ENCODE results near the gene GHRH. TPM values are rescaled to one million over a fixed set of nuclear protein-coding genes. Genes with fewer than 3 reads are reported as not detected.

Gene GHRH
- total and polyA plus RNA-seq, 11 donors = not detected

- peak in 3 of 4 donors; percentile 60 to 67 (median 67) for ATAC-seq
- intact Hi-C loops (cut with DNase I) = no loop called here
- Histone ChIP-seq H3K4me1 (peaks cover 0 to 49% (median 24%) of the 10 kb centered on the region in 12 donors), H3K27ac (peak overlapping the region in 6 of 12 donors; percentile 3 to 77 (median 46)), H3K36me3 (peaks cover 7 to 100% (median 91%) of the 10 kb centered on the region in 9 donors), H3K27me3 (no peaks in the 10 kb centered on the region), H3K4me3 (no peak overlapping the region), H3K9me3 (no peaks in the 10 kb centered on the region)
- no peak for TF ChIP-seq CTCF (IDR thresholded peaks at IDR 0.05)
- TF ChIP-seq POLR2A (IDR thresholded peaks at IDR 0.05) = no peak
- WGBS, 4 donors = 52 to 77% (median 64%) methylated on average over 3 of the region's 3 CpGs
- peak; percentile 60 to 69 (median 64) for DNase-seq
Observed at GRCh38 chr20:37226889-37227288, 34.7 kb downstream of the GHRH start.

- no peak for DNase-seq
- WGBS, 4 donors = 70 to 84% (median 79%) methylated on average over 5 of the region's 5 CpGs
- H3K36me3 ChIP-seq = peaks cover 7 to 97% (median 78%) of the 10 kb centered on the region in 9 donors
- no peak for ATAC-seq
- H3K4me3 ChIP-seq = no peak overlapping the region
- H3K4me1 ChIP-seq = peaks cover 0 to 52% (median 24%) of the 10 kb centered on the region in 12 donors
- TF ChIP-seq CTCF (IDR thresholded peaks at IDR 0.05) = no peak
- no peak for TF ChIP-seq POLR2A (IDR thresholded peaks at IDR 0.05)
- no peak overlapping the region for H3K27ac ChIP-seq
- H3K9me3 ChIP-seq = no peaks in the 10 kb centered on the region
- H3K27me3 ChIP-seq = no peaks in the 10 kb centered on the region
- intact Hi-C loops (cut with DNase I) = no loop called here
Observed at GRCh38 chr20:37225146-37225545, 36.5 kb downstream of the GHRH start.

- peaks cover 7 to 96% (median 75%) of the 10 kb centered on the region in 9 donors for H3K36me3 ChIP-seq
- ATAC-seq = peak in 3 of 4 donors; percentile 65 to 79 (median 67)
Observed at GRCh38 chr20:37223053-37223452, 38.6 kb downstream of the GHRH start.

GRCh38 chr20:37222086-37222485 lies 39.5 kb downstream of the GHRH start:
- no peaks in the 10 kb centered on the region for H3K27me3 ChIP-seq
- no peak for TF ChIP-seq POLR2A (IDR thresholded peaks at IDR 0.05)
- no peak for TF ChIP-seq CTCF (IDR thresholded peaks at IDR 0.05)
- H3K4me3 ChIP-seq = no peak overlapping the region
- peaks cover 7 to 96% (median 77%) of the 10 kb centered on the region in 9 donors for H3K36me3 ChIP-seq
- no peak for ATAC-seq
- no peak for DNase-seq
- no peak overlapping the region for H3K27ac ChIP-seq
- WGBS, 4 donors = 88 to 97% (median 94%) methylated on average over 4 of the region's 4 CpGs
- no peaks in the 10 kb centered on the region for H3K9me3 ChIP-seq
- H3K4me1 ChIP-seq = peaks cover 0 to 31% (median 9%) of the 10 kb centered on the region in 12 donors
- intact Hi-C loops (cut with DNase I) = no loop called here

More at GRCh38 chr20:37223053-37223452, 38.6 kb downstream of the GHRH start:
- Histone ChIP-seq H3K9me3 (no peaks in the 10 kb centered on the region), H3K4me1 (peaks cover 0 to 40% (median 16%) of the 10 kb centered on the region in 12 donors), H3K27me3 (no peaks in the 10 kb centered on the region), H3K27ac (peak overlapping the region in 2 of 12 donors; percentile 33 to 35), H3K4me3 (no peak overlapping the region)
- TF ChIP-seq CTCF (IDR thresholded peaks at IDR 0.05) (no peak), POLR2A (IDR thresholded peaks at IDR 0.05) (no peak)
- intact Hi-C loops (cut with DNase I) = no loop called here
- DNase-seq = no peak
